SK-N-SH (cell line): Measurements from ENCODE around the gene SRGAP3. TPM values are rescaled to one million over a fixed set of nuclear protein-coding genes. Genes with fewer than 3 reads are reported as not detected.

Source experiments
- CTCF ChIA-PET: fragments of 300-600, 350-600 bp; formaldehyde crosslinking; extraction: SDS; loops from one replicate; lab custom pipeline; 2021; lab: Yijun Ruan, JAX
- POLR2A ChIA-PET: fragments of 350-600 bp; sonication (Branson Sonifier 250); formaldehyde crosslinking; extraction: SDS; loops from one replicate; lab custom pipeline; 2020; ENCODE audit warnings: antibody characterized with exemption, inconsistent platforms; lab: Yijun Ruan, JAX
- DNase-seq: peaks from one replicate; pipeline ENCODE4 v3.0.0; 2012
- H2AFZ ChIP-seq: fragments of 200-600 bp; sonication (generic); 2 replicates; pipeline ENCODE4 v1.8.1; 2016; ENCODE audit warnings: antibody characterized with exemption, mild to moderate bottlenecking, low read depth
- H3F3A ChIP-seq: fragments of 200-600 bp; sonication (generic); replicated peaks from 2 replicates; pipeline ENCODE3; 2016; ENCODE audit warnings: antibody characterized with exemption, mild to moderate bottlenecking; ENCODE audit not compliant: insufficient read depth
- H3K27ac ChIP-seq, 2 experiments: fragments of 200-500 bp in 1 of 2; fragments of 200-600 bp in 1 of 2; sonication (Bioruptor generic) in 1 of 2; sonication (generic), shearing (Covaris generic) in 1 of 2; 2 replicates each; pipeline versions ENCODE4 v1.5.1 to v1.6.1; 2014 to 2016; ENCODE audit warnings: low read depth in 2 of 2, inconsistent platforms in 1 of 2, low read length in 1 of 2, mild to moderate bottlenecking in 1 of 2, mixed read lengths in 1 of 2
- H3K27me3 ChIP-seq: fragments of 200-600 bp; sonication (generic), shearing (Covaris generic); 2 replicates; pipeline ENCODE4 v1.6.1; 2016; ENCODE audit warnings: mixed run types; ENCODE audit not compliant: insufficient read depth
- H3K36me3 ChIP-seq, 2 experiments: fragments of 200-500 bp in 1 of 2; fragments of 200-600 bp in 1 of 2; sonication (Bioruptor generic) in 1 of 2; sonication (generic) in 1 of 2; replicated peaks in 1 of 2; 2 replicates each; pipeline versions ENCODE3 to v1.5.1; 2014 to 2016; ENCODE audit warnings: low read length in 1 of 2, mild to moderate bottlenecking in 1 of 2; ENCODE audit not compliant: insufficient read depth in 2 of 2, control insufficient read depth in 1 of 2
- H3K4me1 ChIP-seq, 2 experiments: fragments of 200-500 bp in 1 of 2; fragments of 200-600 bp in 1 of 2; sonication (Bioruptor generic) in 1 of 2; sonication (generic), shearing (Covaris generic) in 1 of 2; 2 replicates each; pipeline versions ENCODE4 v1.5.1 to v1.6.1; 2014 to 2016; ENCODE audit warnings: low read depth in 1 of 2, low read length in 1 of 2, mixed run types in 1 of 2; ENCODE audit not compliant: insufficient read depth in 2 of 2, control insufficient read depth in 1 of 2
- H3K4me2 ChIP-seq: fragments of 200-600 bp; sonication (generic), shearing (Covaris generic); 2 replicates; pipeline ENCODE4 v1.6.1; 2017; ENCODE audit warnings: mixed run types
- H3K4me3 ChIP-seq, 2 experiments: fragments of 200-500 bp in 1 of 2; fragments of 200-600 bp in 1 of 2; sonication (Bioruptor generic) in 1 of 2; sonication (generic), shearing (Covaris generic) in 1 of 2; 2 replicates each; pipeline versions ENCODE4 v1.5.1 to v1.8.1; 2014 to 2016; ENCODE audit warnings: low read depth in 2 of 2, inconsistent platforms in 1 of 2, low read length in 1 of 2, mild to moderate bottlenecking in 1 of 2, mixed read lengths in 1 of 2, moderate library complexity in 1 of 2
- H3K79me2 ChIP-seq: fragments of 200-600 bp; sonication (generic); 2 replicates; pipeline ENCODE4 v1.8.1; 2017; ENCODE audit warnings: mild to moderate bottlenecking; ENCODE audit not compliant: insufficient read depth
- H3K9ac ChIP-seq: fragments of 200-600 bp; sonication (generic); 2 replicates; pipeline ENCODE4 v1.6.1; 2017; ENCODE audit warnings: mixed run types
- H3K9me2 ChIP-seq: fragments of 200-600 bp; sonication (generic); 2 replicates; pipeline ENCODE4 v1.6.1; 2017; ENCODE audit warnings: mixed run types
- H3K9me3 ChIP-seq: fragments of 200-600 bp; sonication (generic); 2 replicates; pipeline ENCODE4 v1.6.1; 2017; ENCODE audit warnings: mixed run types, mild to moderate bottlenecking, moderate library complexity
- H4K20me1 ChIP-seq: fragments of 200-600 bp; sonication (generic); 2 replicates; pipeline ENCODE4 v1.6.1; 2017; ENCODE audit warnings: mild to moderate bottlenecking, mixed run types; ENCODE audit not compliant: insufficient read depth
- CTCF ChIP-seq: fragments of 200-600 bp; sonication (generic); IDR thresholded peaks from 2 replicates; pipeline ENCODE4 v1.6.1; 2017; ENCODE audit warnings: antibody characterized with exemption, mild to moderate bottlenecking, moderate library complexity
- IRF3 ChIP-seq: fragments of 150-350 bp; IDR thresholded peaks from 2 replicates; pipeline ENCODE4 v1.6.1; 2016; ENCODE audit warnings: mild to moderate bottlenecking, low read depth, low read length
- MXI1 ChIP-seq: IDR thresholded peaks from 2 replicates; pipeline ENCODE4 v1.6.1; 2012; ENCODE audit warnings: mild to moderate bottlenecking, low read depth, low read length, improper control_type of control experiment
- PBX3 ChIP-seq: IDR thresholded peaks from 2 replicates; pipeline ENCODE4; 2012
- TAF1 ChIP-seq: IDR thresholded peaks from 2 replicates; pipeline ENCODE4 v1.6.1; 2012; ENCODE audit warnings: low read depth, mild to moderate bottlenecking, low read length, moderate library complexity, borderline replicate concordance
- USF1 ChIP-seq: IDR thresholded peaks from 2 replicates; pipeline ENCODE4 v1.4.0; 2012; ENCODE audit warnings: low read depth, borderline replicate concordance
- WGBS: methylation state at CpG from one replicate; pipeline ENCODE4 v1.1.6; 2017; ENCODE audit warnings: low lambda C conversion rate; 5-methylcytosine and 5-hydroxymethylcytosine counted together
- polyA plus RNA-seq, 3 experiments: library from polyadenylated mRNA; depleted of rRNA; stranded (reverse); fragments of >200 nt; gene quantifications; 2 replicates each; pipeline ENCODE4 v1.2.3, GENCODE V29; 2012

SRGAP3 gene
- polyA plus RNA-seq, 1 of the 3 experiments (the other 2 are of a cell fraction): 2.8 TPM

- CTCF ChIA-PET: interaction anchor here (0.9 to 1.7 kb wide), 3 partner anchors 9 to 107 kb away, joined by 3 to 5 read pairs (median 3); no protein-coding TSS in a partner anchor
- no peak overlapping the region for H2AFZ ChIP-seq
- H3K9me3 ChIP-seq: no peaks in the 10 kb centered on the region
- H3K4me3 ChIP-seq: no peak overlapping the region
- no peaks in the 10 kb centered on the region for H3K4me1 ChIP-seq
- H3K27ac ChIP-seq: no peak overlapping the region
- POLR2A ChIA-PET: no interaction called here
- no peaks in the 10 kb centered on the region for H3F3A ChIP-seq
- no peaks in the 10 kb centered on the region for H3K27me3 ChIP-seq
- WGBS: 68% methylated on average over 5 of the region's 5 CpGs
- H3K9me2 ChIP-seq: no peaks in the 10 kb centered on the region
- no peaks in the 10 kb centered on the region for H3K36me3 ChIP-seq
- TF ChIP-seq CTCF: peak; percentile 24; the same call in 1 of the 2 replicates
- TF ChIP-seq PBX3: no peak
- no peak for DNase-seq
- H4K20me1 ChIP-seq: no peaks in the 10 kb centered on the region
- no peak overlapping the region for H3K9ac ChIP-seq
- H3K79me2 ChIP-seq: no peaks in the 10 kb centered on the region
- H3K4me2 ChIP-seq: no peak overlapping the region
Observed at GRCh38 chr3:9078561-9079240, 170.7 kb downstream of the SRGAP3 start.

- Histone ChIP-seq H3F3A (no peaks in the 10 kb centered on the region), H3K27ac (no peak overlapping the region), H3K9me2 (no peaks in the 10 kb centered on the region), H2AFZ (no peak overlapping the region), H3K9me3 (no peaks in the 10 kb centered on the region), H3K36me3 (no peaks in the 10 kb centered on the region), H3K9ac (no peak overlapping the region), H4K20me1 (no peaks in the 10 kb centered on the region), H3K27me3 (no peaks in the 10 kb centered on the region), H3K79me2 (no peaks in the 10 kb centered on the region), H3K4me2 (no peak overlapping the region), H3K4me1 (no peaks in the 10 kb centered on the region), H3K4me3 (no peak overlapping the region)
- POLR2A ChIA-PET: no interaction called here
- no peak for DNase-seq
- CTCF ChIA-PET: interaction anchor here (1.1 to 2.3 kb wide), 4 partner anchors 9 to 225 kb away, joined by 3 to 7 read pairs (median 4); no protein-coding TSS in a partner anchor
- TF ChIP-seq MXI1: no peak
- TF ChIP-seq IRF3: no peak
- no peak for TF ChIP-seq TAF1
- TF ChIP-seq USF1: no peak
- WGBS: 62% methylated on average over 4 of the region's 4 CpGs
Observed at GRCh38 chr3:9077029-9077428, 172.4 kb downstream of the SRGAP3 start.
